WERI-Rb-1 (cell line): Measurements from ENCODE around the gene MUS81.

Experiments used
- DNase-seq: peaks from one replicate; pipeline ENCODE4 v3.0.0-alpha.2; 2020
- H3K27ac ChIP-seq: fragments of 250-450 bp; sonication (Bioruptor Pico); 2 replicates; pipeline ENCODE4 v1.5.1; 2020; ENCODE audit warnings: mild to moderate bottlenecking, moderate library complexity
- H3K27me3 ChIP-seq: fragments of 250-450 bp; sonication (Bioruptor Pico); 2 replicates; pipeline ENCODE4 v1.5.1; 2021; ENCODE audit warnings: mild to moderate bottlenecking, low read depth, moderate library complexity; ENCODE audit not compliant: insufficient read depth, severe bottlenecking
- H3K36me3 ChIP-seq: fragments of 250-450 bp; sonication (Bioruptor Pico); 2 replicates; pipeline ENCODE4 v1.5.1; 2020; ENCODE audit warnings: mild to moderate bottlenecking, moderate library complexity
- H3K4me3 ChIP-seq: 2 replicates; pipeline ENCODE4 v1.5.1; 2011; ENCODE audit warnings: low read depth, mild to moderate bottlenecking, control low read depth, low read length
- H3K9me3 ChIP-seq: fragments of 250-450 bp; sonication (Bioruptor Pico); 2 replicates; pipeline ENCODE4 v1.5.1; 2021; ENCODE audit warnings: mild to moderate bottlenecking, moderate library complexity; ENCODE audit not compliant: severe bottlenecking
- TF ChIP-seq, protein P1 (sequence below): IDR thresholded peaks from 2 replicates; pipeline ENCODE4 v1.5.1; 2011; ENCODE audit warnings: low read depth, mild to moderate bottlenecking, control low read depth, inconsistent platforms, low read length

MUS81 gene

DNA sequence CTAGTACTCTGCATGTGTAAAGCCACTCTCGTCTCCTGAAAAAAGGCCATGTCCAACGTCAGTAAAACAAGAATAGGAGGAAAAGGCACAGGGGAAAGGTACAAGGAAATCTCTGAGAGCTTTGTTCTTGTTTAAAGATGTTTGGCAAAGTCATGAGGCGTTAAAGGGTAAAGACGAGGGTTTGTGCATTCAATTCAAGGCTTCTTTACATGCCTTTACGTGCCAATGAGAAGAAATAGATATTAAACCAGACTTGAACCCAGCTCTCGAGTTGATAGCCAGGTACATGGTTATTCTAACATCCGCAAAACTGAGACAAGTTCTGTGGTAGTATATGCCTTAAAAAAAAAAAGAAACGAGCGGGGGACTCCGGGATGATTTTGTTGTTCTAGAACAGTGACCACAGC, 1.5 kb upstream of the MUS81 start:
- Histone ChIP-seq H3K9me3 (no peaks in the 10 kb centered on the region), H3K36me3 (peaks cover 72% of the 10 kb centered on the region), H3K27me3 (no peaks in the 10 kb centered on the region), H3K4me3 (peak overlapping the region; percentile 96), H3K27ac (peak overlapping the region; percentile 99)
- no peak for DNase-seq
- TF ChIP-seq, protein P1, sequence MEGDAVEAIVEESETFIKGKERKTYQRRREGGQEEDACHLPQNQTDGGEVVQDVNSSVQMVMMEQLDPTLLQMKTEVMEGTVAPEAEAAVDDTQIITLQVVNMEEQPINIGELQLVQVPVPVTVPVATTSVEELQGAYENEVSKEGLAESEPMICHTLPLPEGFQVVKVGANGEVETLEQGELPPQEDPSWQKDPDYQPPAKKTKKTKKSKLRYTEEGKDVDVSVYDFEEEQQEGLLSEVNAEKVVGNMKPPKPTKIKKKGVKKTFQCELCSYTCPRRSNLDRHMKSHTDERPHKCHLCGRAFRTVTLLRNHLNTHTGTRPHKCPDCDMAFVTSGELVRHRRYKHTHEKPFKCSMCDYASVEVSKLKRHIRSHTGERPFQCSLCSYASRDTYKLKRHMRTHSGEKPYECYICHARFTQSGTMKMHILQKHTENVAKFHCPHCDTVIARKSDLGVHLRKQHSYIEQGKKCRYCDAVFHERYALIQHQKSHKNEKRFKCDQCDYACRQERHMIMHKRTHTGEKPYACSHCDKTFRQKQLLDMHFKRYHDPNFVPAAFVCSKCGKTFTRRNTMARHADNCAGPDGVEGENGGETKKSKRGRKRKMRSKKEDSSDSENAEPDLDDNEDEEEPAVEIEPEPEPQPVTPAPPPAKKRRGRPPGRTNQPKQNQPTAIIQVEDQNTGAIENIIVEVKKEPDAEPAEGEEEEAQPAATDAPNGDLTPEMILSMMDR = no peak

GRCh38 chr11:65859095-65859811, 980 bp upstream of the MUS81 start:
- peaks cover 72% of the 10 kb centered on the region for H3K36me3 ChIP-seq
- TF ChIP-seq, protein P1 = no peak
- H3K27me3 ChIP-seq = no peaks in the 10 kb centered on the region
- peak overlapping the region; percentile 99 for H3K27ac ChIP-seq
- no peaks in the 10 kb centered on the region for H3K9me3 ChIP-seq
- H3K4me3 ChIP-seq = peak overlapping the region; percentile 96
- peak; percentile 99 for DNase-seq

- Histone ChIP-seq H3K9me3 (no peaks in the 10 kb centered on the region), H3K36me3 (peaks cover 72% of the 10 kb centered on the region), H3K27ac (peak overlapping the region; percentile 99), H3K4me3 (peak overlapping the region; percentile 96), H3K27me3 (no peaks in the 10 kb centered on the region)
- TF ChIP-seq, protein P1 = no peak
- no peak for DNase-seq
Observed at GRCh38 chr11:65859812-65860277, 388 bp upstream of the MUS81 start.

- Histone ChIP-seq H3K27me3 (no peaks in the 10 kb centered on the region), H3K4me3 (peak overlapping the region; percentile 96), H3K36me3 (peaks cover 73% of the 10 kb centered on the region), H3K27ac (peak overlapping the region; percentile 99), H3K9me3 (no peaks in the 10 kb centered on the region)
- TF ChIP-seq, protein P1 = no peak
- peak; percentile 37 for DNase-seq
Observed at GRCh38 chr11:65861165-65861505, 902 bp downstream of the MUS81 start.

GRCh38 chr11:65861533-65862183, 1.4 kb downstream of the MUS81 start:
- peak overlapping the region; percentile 96 for H3K4me3 ChIP-seq
- peak overlapping the region; percentile 99 for H3K27ac ChIP-seq
- H3K27me3 ChIP-seq = no peaks in the 10 kb centered on the region
- no peaks in the 10 kb centered on the region for H3K9me3 ChIP-seq
- peaks cover 73% of the 10 kb centered on the region for H3K36me3 ChIP-seq
- DNase-seq = peak; percentile 13
- TF ChIP-seq, protein P1 = no peak
